ENCODE measurements around the gene ANKRD44. TPM values are rescaled to one million over a fixed set of nuclear protein-coding genes. Genes with fewer than 3 reads are reported as not detected.

The ANKRD44 gene
- total RNA-seq, 1 donor from 2014 or later, result 8.1 TPM

- TF ChIP-seq, protein P1, sequence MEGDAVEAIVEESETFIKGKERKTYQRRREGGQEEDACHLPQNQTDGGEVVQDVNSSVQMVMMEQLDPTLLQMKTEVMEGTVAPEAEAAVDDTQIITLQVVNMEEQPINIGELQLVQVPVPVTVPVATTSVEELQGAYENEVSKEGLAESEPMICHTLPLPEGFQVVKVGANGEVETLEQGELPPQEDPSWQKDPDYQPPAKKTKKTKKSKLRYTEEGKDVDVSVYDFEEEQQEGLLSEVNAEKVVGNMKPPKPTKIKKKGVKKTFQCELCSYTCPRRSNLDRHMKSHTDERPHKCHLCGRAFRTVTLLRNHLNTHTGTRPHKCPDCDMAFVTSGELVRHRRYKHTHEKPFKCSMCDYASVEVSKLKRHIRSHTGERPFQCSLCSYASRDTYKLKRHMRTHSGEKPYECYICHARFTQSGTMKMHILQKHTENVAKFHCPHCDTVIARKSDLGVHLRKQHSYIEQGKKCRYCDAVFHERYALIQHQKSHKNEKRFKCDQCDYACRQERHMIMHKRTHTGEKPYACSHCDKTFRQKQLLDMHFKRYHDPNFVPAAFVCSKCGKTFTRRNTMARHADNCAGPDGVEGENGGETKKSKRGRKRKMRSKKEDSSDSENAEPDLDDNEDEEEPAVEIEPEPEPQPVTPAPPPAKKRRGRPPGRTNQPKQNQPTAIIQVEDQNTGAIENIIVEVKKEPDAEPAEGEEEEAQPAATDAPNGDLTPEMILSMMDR (IDR thresholded peaks at IDR 0.05; ENCODE audit: unreplicated experiment), result no peak
- peaks cover 7% of the 10 kb centered on the region for H3K4me1 Mint-ChIP-seq (ENCODE audit: unreplicated experiment)
- no peak overlapping the region for H3K27ac Mint-ChIP-seq (ENCODE audit: unreplicated experiment)
- no peaks in the 10 kb centered on the region for H3K36me3 Mint-ChIP-seq (ENCODE audit: low read depth, unreplicated experiment)
- H3K27me3 Mint-ChIP-seq (ENCODE audit: unreplicated experiment), result no peaks in the 10 kb centered on the region
- no peaks in the 10 kb centered on the region for H3K9me3 Mint-ChIP-seq (ENCODE audit: unreplicated experiment)
- no peak for DNase-seq (ENCODE audit: low spot score)
- no peak overlapping the region for H3K4me3 Mint-ChIP-seq (ENCODE audit: unreplicated experiment)
These were observed 302.6 kb downstream of the ANKRD44 start for GRCh38 chr2:197007716-197008628.

GRCh38 chr2:197001921-197002320, 308.7 kb downstream of the ANKRD44 start:
- Mint-ChIP-seq H3K27me3 (ENCODE audit: unreplicated experiment) (no peaks in the 10 kb centered on the region), H3K4me3 (ENCODE audit: unreplicated experiment) (no peak overlapping the region)

GRCh38 chr2:196995757-196996314, 314.7 kb downstream of the ANKRD44 start:
- no peak for DNase-seq (ENCODE audit: low spot score)
- Mint-ChIP-seq H3K27ac (ENCODE audit: unreplicated experiment) (no peak overlapping the region), H3K9me3 (ENCODE audit: unreplicated experiment) (no peaks in the 10 kb centered on the region), H3K27me3 (ENCODE audit: unreplicated experiment) (no peaks in the 10 kb centered on the region), H3K4me1 (ENCODE audit: unreplicated experiment) (peaks cover 5% of the 10 kb centered on the region), H3K4me3 (ENCODE audit: unreplicated experiment) (no peak overlapping the region), H3K36me3 (ENCODE audit: low read depth, unreplicated experiment) (no peaks in the 10 kb centered on the region)
- TF ChIP-seq, protein P1 (IDR thresholded peaks at IDR 0.05; ENCODE audit: unreplicated experiment), result no peak

More at GRCh38 chr2:197001921-197002320, 308.7 kb downstream of the ANKRD44 start:
- TF ChIP-seq, protein P1 (IDR thresholded peaks at IDR 0.05; ENCODE audit: unreplicated experiment), result no peak
- no peaks in the 10 kb centered on the region for H3K9me3 Mint-ChIP-seq (ENCODE audit: unreplicated experiment)
- H3K4me1 Mint-ChIP-seq (ENCODE audit: unreplicated experiment), result no peaks in the 10 kb centered on the region
- H3K36me3 Mint-ChIP-seq (ENCODE audit: low read depth, unreplicated experiment), result no peaks in the 10 kb centered on the region
- no peak overlapping the region for H3K27ac Mint-ChIP-seq (ENCODE audit: unreplicated experiment)
- DNase-seq (ENCODE audit: low spot score), result no peak

GRCh38 chr2:196994764-196995163, 315.8 kb downstream of the ANKRD44 start:
- Mint-ChIP-seq H3K27ac (ENCODE audit: unreplicated experiment) (no peak overlapping the region), H3K27me3 (ENCODE audit: unreplicated experiment) (no peaks in the 10 kb centered on the region), H3K4me1 (ENCODE audit: unreplicated experiment) (peaks cover 13% of the 10 kb centered on the region), H3K4me3 (ENCODE audit: unreplicated experiment) (no peak overlapping the region), H3K9me3 (ENCODE audit: unreplicated experiment) (no peaks in the 10 kb centered on the region), H3K36me3 (ENCODE audit: low read depth, unreplicated experiment) (no peaks in the 10 kb centered on the region)
- TF ChIP-seq, protein P1 (IDR thresholded peaks at IDR 0.05; ENCODE audit: unreplicated experiment), result no peak
- DNase-seq (ENCODE audit: low spot score), result no peak

GRCh38 chr2:196993617-196994016, 317.0 kb downstream of the ANKRD44 start:
- no peaks in the 10 kb centered on the region for H3K9me3 Mint-ChIP-seq (ENCODE audit: unreplicated experiment)
- no peaks in the 10 kb centered on the region for H3K36me3 Mint-ChIP-seq (ENCODE audit: low read depth, unreplicated experiment)
- H3K27ac Mint-ChIP-seq (ENCODE audit: unreplicated experiment), result no peak overlapping the region
- no peak overlapping the region for H3K4me3 Mint-ChIP-seq (ENCODE audit: unreplicated experiment)
- DNase-seq (ENCODE audit: low spot score), result no peak
- no peaks in the 10 kb centered on the region for H3K27me3 Mint-ChIP-seq (ENCODE audit: unreplicated experiment)
- TF ChIP-seq, protein P1 (IDR thresholded peaks at IDR 0.05; ENCODE audit: unreplicated experiment), result no peak
- peaks cover 17% of the 10 kb centered on the region for H3K4me1 Mint-ChIP-seq (ENCODE audit: unreplicated experiment)
